Ishikawa (cell line): ENCODE data around the gene SMPX.

Experiments
- CEBPB ChIP-seq: IDR thresholded peaks from 2 replicates; pipeline ENCODE4 v1.6.1; 2012
- CREB1 ChIP-seq: IDR thresholded peaks from 2 replicates; pipeline ENCODE4 v1.6.1; 2012; ENCODE audit warnings: low read depth
- EGR1 ChIP-seq: IDR thresholded peaks from 2 replicates; pipeline ENCODE4 v1.6.1; 2012
- EP300 ChIP-seq: IDR thresholded peaks from 2 replicates; pipeline ENCODE4 v1.6.1; 2012; ENCODE audit warnings: borderline replicate concordance
- FOXM1 ChIP-seq: IDR thresholded peaks from 2 replicates; pipeline ENCODE4 v1.6.1; 2012; ENCODE audit warnings: low read depth, borderline replicate concordance
- MAX ChIP-seq: IDR thresholded peaks from 2 replicates; pipeline ENCODE4 v1.6.1; 2012
- NFIC ChIP-seq: IDR thresholded peaks from 2 replicates; pipeline ENCODE4 v1.6.1; 2012
- RAD21 ChIP-seq: IDR thresholded peaks from 2 replicates; pipeline ENCODE4 v1.6.1; 2012; ENCODE audit warnings: low read depth
- REST ChIP-seq: IDR thresholded peaks from 2 replicates; pipeline ENCODE4 v1.6.1; 2012; ENCODE audit warnings: low read depth, mild to moderate bottlenecking
- TAF1 ChIP-seq: IDR thresholded peaks from 2 replicates; pipeline ENCODE4 v1.6.1; 2012; ENCODE audit warnings: low read depth, mild to moderate bottlenecking
- TCF12 ChIP-seq: IDR thresholded peaks from 2 replicates; pipeline ENCODE4 v1.6.1; 2012; ENCODE audit warnings: low read depth
- TEAD4 ChIP-seq: IDR thresholded peaks from 2 replicates; pipeline ENCODE4 v1.6.1; 2012
- USF1 ChIP-seq: IDR thresholded peaks from 2 replicates; pipeline ENCODE4 v1.6.1; 2012
- YY1 ChIP-seq: IDR thresholded peaks from 2 replicates; pipeline ENCODE4 v1.6.1; 2012; ENCODE audit warnings: low read depth
- ZBTB7A ChIP-seq: IDR thresholded peaks from 2 replicates; pipeline ENCODE4 v1.6.1; 2012; ENCODE audit warnings: low read depth

SMPX gene

DNA sequence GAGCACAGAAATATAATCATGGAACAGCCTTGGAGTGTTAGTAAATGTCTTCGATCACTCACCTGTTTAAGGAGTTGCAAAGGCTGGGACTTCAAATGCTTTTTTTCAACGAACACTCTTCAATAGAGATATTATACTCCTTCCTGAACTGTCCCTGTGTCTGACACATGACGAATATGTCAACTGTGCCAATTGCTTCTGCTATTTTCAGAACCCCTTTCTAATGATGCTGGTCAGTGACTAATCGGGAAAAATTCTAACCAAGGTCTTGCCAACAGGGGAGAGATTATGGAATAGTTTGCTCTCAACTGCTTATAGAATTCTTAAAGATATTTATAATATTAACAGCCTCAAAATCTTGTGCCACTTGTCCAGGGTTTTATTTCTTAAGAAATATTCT is 91.2 kb downstream of the SMPX start:
- TF ChIP-seq ZBTB7A = no peak
- no peak for TF ChIP-seq FOXM1
- TF ChIP-seq CREB1 = no peak
- no peak for TF ChIP-seq TAF1
- TF ChIP-seq NFIC = no peak

- no peak for TF ChIP-seq ZBTB7A
- no peak for TF ChIP-seq REST
- no peak for TF ChIP-seq MAX
- TF ChIP-seq CEBPB = no peak
- no peak for TF ChIP-seq EGR1
- TF ChIP-seq TEAD4 = no peak
- no peak for TF ChIP-seq CREB1
- no peak for TF ChIP-seq EP300
- TF ChIP-seq FOXM1 = no peak
- TF ChIP-seq TAF1 = no peak
Measured at GRCh38 chrX:21666252-21666651, 91.7 kb downstream of the SMPX start.

GRCh38 chrX:21662761-21663160 is 95.2 kb downstream of the SMPX start:
- TF ChIP-seq RAD21 (no peak), REST (no peak), TCF12 (no peak), FOXM1 (no peak), EP300 (no peak), NFIC (no peak), TAF1 (no peak), TEAD4 (no peak), YY1 (no peak), USF1 (no peak), ZBTB7A (no peak), MAX (no peak), CEBPB (no peak), CREB1 (no peak), EGR1 (no peak)

GRCh38 chrX:21661316-21661715 is 96.6 kb downstream of the SMPX start:
- TF ChIP-seq FOXM1 (no peak), MAX (no peak)

DNA sequence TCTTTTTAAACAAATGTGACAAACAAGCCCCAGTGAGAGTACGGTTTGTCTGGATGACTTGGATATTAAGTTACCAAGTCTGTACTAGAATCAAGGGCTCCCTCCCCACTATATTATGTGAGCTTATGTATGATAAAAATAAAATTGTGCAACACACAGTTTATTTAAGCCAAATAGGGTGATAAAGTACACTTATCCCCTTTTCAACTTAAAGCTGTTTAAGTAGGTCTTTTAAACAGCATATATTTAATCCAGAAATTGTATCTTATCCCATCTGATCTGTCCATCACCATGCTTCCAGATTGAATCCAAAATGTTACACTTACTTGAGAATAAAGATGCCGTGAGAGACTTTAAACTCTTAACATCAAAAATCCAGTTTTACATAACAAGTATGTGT is 97.8 kb downstream of the SMPX start:
- TF ChIP-seq TCF12 = no peak
- no peak for TF ChIP-seq RAD21
- TF ChIP-seq USF1 = no peak
- no peak for TF ChIP-seq ZBTB7A
- TF ChIP-seq CREB1 = no peak
- no peak for TF ChIP-seq YY1
- no peak for TF ChIP-seq EGR1
- no peak for TF ChIP-seq REST
- TF ChIP-seq CEBPB = no peak
- TF ChIP-seq TEAD4 = no peak
- no peak for TF ChIP-seq FOXM1
